Hematopoietic multipotent progenitor cell treated with erythropoietin and hydrocortisone succinate and interleukin-3 and kit ligand, for 4 days (in vitro differentiated cells): ENCODE measurements around the gene TRMT112.

Experiments used
- DNase-seq: peaks from one replicate; pipeline ENCODE4 v3.0.0-alpha.2; 2015

The TRMT112 gene

DNA sequence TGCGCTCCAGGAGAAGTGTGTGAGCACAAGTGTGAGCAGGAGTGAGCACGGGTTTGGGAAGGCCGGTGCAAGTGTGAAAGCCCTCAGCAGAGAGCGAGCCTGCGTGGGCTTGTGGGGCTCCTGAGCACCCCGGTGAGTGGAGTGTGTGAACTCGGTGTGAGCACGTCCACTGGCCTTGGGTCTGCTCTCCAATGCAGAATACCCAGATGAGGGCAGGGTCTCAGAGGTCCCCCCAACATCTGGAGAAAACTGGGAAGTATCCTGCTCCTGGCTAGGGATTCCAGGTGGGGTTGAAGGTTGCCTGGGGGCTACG, 10.8 kb downstream of the TRMT112 start:
- DNase-seq, result no peak

DNA sequence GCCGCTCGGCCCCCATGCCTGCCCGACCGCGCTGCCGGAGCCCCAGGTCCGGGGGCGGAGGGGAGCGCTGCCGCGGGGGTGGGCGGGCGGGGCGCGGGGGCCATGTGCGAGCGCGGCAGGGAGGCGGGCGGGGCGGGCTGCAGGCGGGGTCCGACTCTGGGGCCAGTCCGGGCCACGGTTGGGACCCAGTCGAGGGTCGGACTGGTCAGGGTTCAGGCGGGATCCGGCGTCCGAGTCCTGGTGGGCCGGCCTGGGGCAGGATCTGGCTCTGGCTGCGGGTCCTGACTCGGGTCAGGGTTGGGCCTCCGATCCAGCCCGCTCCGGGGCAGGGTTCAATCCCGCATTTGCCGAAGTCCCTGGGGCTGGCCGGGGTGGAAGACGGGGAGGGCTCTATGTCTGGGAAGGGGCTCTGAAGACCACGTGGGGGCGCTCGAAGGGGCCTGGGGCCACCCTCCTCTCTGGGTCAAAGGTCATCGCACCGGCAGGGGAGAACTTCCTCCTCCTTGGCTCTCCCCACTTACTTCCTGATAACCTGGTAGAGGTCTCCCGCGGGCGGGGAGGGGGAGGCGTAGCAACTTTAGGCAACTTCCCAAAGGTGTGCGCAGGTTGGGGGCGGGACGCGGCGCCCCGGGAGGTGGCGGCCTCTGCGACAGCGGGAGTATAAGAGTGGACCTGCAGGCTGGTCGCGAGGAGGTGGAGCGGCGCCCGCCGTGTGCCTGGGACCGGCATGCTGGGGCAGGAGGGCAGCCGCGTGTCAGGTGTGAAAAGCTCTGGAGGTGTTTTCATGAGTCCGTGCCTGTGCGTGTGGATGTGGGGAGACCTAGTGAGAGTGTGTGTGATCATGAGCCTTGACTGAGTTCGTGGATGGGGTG, 11.4 kb downstream of the TRMT112 start:
- peak; percentile 91 for DNase-seq

DNA sequence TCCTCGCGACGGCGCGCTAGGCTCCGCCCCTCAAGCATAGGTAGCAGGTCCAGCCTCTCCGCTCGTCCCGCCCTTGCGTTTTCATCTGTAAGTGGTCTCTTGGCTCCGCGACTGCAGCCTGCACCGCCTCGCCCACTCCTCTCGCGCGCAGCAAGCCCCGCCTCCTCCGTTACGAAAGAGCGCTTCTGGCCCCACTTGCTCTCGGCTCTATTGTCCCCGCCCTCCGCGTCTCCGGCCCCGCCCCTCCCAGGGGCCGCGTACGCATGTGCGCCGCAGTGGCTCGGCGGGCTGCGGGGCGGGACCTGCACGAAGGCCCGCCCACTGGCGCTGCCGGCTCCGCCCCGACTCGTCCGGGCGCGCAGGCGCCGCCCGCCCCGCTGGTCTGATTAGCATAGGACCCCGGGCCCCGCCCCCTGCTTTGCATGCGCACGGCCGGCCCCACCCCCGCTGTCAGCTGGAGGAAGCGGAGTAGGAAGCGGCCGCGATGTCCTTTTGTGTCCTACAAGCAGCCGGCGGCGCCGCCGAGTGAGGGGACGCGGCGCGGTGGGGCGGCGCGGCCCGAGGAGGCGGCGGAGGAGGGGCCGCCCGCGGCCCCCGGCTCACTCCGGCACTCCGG, 12.2 kb downstream of the TRMT112 start, which contains the start of gene ESRRA:
TSS of gene ESRRA (plus strand) at position 450 of the 616 bp plus-strand sequence. CDS start 1,656 bp downstream, outside the sequence.
- DNase-seq, result peak; percentile 100

DNA sequence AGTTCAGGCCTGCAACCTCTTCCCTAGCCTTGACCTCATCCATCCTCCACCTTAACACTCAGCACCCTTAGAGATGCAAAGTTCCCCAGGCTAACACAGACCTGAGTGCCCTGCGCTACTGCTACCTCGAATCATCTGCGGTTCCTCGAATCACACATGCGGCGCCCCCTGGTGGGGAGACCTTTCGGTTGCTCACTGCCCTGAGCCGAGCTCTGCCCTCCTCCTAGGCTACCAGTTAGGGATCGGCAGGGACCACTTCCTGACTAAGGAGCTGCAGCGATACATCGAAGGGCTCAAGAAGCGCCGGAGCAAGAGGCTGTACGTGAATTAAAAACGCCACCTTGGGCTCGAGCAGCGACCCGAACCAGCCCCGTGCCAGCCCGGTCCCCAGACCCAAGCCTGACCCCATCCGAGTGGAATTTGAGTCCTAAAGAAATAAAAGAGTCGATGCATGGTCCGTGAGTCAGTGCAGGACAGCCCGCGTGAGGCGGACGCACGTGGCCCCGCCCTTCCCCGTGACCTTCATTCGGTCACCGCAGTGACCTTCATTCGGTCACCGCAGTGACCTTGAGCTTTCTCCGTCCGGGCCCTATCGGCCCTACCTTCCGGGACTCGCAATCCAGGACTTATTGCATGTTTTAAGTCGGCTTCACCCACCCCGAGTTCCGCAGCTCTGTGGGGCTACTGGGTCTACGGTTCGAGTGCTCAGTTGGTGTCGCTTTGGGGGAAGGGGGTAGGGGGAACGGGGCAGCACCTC, 12.9 kb downstream of the TRMT112 start:
- peak; percentile 98 for DNase-seq

DNA sequence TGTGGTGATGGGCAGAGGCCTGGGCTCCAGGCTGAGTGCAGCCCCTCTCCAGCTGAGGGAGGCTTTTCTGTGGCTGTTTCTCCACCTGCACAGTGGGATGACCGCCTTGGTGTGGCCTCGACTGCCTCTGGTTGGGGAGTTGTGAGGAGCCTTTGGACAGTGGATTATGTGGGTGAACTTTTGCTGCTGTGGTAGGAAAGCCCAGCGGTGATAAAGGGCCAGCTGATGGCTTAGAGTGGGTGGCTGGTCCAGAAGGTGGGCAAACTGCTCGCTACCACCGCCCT, 13.4 kb downstream of the TRMT112 start:
- no peak for DNase-seq

DNA sequence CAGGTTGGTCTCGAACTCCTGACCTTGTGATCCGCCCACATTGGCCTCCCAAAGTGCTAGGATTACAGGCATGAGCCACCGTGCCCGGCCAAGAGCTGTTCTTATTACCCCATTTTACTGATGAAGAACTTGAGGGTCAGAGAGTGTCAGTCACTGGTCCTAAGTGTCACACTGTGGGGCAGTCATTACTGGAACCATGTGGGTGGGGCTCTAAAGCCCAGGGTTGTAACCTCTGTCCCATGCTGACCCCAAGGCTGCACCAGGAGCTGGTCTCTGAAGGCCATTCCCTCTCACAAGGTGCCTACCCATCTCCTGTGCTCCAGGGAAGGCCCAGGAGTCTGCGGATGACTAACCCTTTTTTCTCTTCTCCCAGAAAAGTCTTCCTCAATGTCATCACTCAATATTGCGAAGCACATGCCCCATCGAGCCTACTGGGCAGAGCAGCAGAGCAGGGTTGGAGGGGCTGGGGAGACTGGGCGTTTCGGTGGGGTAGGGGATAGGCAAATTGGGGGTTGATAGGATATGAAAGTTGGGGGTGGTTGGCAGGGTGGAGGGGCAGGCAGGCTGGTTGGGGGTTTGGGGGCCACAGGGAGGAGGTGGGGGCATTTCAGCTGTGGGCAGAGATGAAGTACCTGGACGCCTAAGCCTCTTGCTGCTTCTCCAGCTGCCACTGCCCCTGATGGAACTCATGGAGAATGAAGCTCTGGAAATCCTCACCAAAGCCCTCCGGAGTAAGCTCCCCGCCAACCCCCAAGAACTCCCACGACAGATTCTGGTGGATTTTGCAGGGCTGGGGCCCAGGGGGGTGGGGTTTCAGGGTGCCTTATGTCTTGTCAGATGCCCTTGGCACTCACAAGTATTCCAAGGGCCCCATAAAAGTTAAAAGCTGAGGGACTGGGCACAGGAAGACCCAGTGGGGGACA, 14.0 kb downstream of the TRMT112 start:
- no peak for DNase-seq

DNA sequence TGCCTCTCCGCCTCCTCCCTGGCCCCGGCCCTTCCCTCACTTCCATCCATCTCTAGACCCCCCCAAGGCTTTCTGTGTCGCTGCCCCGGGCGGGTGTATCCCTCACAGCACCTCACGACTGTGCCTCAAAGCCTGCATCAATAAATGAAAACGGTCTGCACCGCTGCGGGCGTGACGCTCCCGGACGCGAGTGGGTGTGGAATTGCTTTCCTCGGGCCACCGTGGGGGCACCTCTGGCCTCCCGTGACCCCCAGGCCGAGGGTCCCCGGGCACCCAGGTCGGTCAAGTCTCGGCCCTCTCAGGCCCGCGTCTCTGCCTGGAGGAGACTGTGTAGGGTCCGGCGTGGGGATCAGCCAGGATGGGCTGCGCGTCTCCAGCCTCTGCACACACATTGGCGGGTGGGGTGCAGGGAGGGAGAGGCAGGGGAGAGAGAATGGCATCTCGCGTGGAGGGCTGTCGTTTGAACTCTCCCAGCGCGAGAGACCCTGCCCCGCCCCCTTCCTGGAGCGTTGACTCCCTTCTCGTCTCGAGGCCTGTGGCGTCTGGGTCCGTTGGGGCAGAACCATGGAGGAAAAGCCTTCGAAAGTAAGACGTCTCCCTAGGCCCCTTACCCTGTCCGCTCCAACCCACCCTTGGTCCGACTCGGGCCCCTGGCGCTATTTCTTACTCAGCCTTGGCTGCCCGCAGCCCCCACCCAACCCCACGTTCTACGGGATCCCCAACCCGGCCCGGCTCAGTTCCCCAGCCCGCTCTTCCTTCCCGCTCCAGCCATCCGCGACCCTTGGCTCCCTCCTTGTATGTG, 17.3 kb downstream of the TRMT112 start, which contains the start of gene CATSPERZ:
TSS of gene CATSPERZ (plus strand) at position 512 of the 802 bp plus-strand sequence. CDS start at position 565, 53 bp downstream.
- DNase-seq, result no peak

DNA sequence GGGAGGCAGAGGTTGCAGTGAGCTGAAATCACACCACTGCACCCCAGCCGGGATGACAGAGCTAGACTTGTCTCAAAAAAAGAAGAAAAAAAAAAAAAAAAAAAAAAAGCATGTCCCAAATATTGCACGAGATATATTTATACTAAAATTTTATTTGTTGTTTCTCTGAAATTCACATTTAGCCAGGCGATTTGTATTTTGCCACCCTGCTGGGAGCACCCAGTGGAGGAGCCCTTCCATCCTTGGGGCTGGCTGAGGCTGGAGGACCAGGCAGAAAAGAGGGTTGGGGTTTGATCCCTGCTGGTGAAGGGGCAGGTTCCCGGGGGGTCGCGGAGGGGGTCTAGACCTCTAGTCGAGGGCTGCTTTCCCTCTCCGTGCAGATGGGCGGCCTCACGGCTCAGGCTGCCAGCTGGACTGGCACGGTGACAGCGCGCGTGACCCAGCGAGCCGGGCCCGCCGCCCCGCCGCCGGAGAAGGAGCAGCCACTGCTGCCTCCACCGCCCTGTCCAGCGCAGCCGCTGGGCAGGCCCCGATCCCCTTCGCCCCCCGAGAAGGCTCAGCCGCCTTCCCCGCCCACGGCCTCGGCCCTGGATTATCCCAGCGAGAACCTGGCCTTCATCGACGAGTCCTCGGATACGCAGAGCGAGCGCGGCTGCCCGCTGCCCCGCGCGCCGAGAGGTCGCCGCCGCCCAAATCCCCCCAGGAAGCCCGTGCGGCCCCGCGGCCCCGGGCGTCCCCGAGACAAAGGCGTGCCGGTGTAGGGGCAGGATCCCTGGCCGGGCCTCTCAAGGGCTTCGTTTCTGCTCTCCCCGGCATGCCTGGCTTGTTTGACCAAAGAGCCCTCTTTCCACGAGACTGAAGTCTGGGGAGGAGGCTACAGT, 18.2 kb downstream of the TRMT112 start:
- peak; percentile 48 for DNase-seq

DNA sequence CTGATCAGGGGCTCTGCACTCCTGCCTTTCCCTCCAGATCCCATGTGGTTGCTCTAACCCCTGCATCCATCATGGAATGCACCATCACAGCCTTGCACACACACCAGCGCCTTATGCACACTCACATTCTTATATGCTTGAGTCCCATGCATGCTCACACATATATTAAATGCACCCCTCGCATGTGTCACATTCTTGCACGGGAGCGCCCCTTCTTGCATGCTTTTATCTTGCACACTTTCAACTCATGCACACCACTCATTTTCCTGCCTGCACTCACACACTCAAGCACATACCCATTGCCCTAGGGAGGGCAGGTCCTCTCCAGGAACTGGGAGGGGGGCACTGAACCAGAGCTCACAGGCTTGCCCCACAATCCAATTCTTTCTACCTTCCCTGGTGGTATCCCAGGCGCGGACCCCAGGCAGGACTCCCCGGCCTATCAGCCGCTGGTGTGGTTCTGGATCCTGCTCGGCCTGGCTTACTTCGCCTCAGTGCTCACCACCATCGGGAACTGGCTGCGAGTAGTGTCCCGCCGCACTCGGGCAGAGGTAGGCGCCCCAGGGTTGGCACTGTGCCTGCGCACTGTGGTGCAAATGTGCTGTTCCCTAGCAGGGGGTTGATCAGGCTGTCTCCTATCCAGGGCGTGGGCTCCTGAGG, 19.5 kb downstream of the TRMT112 start:
- peak; percentile 62 for DNase-seq

DNA sequence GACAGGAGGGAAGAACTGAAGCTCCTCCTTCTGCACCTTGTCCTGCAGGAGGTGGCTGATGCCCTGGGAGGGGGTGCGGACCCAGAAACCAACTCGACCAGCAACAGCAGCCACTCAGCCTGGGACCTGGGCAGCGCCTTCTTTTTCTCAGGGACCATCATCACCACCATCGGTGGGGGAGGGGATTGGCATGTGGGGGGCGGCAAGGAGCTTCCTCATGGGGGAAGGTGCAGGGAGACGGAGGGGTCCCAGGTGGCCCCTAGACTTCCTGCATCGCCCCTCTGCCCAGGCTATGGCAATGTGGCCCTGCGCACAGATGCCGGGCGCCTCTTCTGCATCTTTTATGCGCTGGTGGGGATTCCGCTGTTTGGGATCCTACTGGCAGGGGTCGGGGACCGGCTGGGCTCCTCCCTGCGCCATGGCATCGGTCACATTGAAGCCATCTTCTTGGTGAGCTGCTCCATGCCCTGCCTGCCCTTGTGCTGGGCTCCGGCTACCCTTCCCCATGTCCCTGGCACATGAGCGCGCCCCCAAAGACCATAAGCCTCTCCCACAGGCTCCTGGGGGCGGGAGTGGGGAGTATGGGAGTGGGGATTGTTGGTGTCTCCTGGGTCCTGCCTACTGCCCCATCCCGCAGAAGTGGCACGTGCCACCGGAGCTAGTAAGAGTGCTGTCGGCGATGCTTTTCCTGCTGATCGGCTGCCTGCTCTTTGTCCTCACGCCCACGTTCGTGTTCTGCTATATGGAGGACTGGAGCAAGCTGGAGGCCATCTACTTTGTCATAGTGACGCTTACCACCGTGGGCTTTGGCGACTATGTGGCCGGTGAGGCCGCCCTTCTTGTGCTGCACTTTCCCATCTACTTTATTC, 20.3 kb downstream of the TRMT112 start:
- DNase-seq, result no peak

DNA sequence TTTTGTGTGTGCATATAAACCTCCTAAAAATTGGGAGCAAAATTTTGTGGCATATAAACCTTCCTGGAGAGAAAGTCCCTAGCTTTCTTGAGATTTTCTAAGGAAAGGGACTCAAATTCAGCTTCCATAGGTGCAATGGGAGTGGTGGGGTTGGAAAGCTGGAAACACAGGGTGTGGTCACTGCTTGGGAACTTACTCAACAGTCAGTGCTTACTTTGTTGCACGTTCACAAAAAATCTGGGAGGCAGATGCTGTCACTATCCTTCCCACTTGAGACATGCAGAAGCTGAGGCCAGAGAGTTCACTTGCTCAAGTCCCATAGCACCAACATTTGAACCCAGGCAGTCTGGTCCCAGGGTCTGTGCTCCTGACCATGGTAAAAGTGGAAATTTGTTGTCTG, 21.1 kb downstream of the TRMT112 start:
- DNase-seq, result no peak

DNA sequence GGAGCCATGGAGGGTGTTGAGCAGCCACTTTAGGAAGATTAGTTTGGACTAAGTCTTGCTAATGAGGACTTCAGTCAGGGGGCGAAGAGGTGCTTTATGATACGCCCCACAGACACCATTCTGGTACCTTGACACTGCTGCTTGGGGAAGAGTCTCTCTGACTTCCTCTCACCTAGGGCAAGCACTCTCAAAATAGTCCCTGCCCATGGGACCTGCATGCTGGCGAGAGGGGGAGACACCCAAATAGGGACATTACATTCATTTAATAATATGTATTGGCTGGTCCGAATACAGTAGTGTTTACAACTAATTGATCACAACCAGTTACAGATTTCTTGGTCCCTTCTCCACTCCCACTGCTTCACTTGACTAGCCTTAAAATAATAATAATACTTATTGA, 21.6 kb downstream of the TRMT112 start:
- DNase-seq, result no peak

DNA sequence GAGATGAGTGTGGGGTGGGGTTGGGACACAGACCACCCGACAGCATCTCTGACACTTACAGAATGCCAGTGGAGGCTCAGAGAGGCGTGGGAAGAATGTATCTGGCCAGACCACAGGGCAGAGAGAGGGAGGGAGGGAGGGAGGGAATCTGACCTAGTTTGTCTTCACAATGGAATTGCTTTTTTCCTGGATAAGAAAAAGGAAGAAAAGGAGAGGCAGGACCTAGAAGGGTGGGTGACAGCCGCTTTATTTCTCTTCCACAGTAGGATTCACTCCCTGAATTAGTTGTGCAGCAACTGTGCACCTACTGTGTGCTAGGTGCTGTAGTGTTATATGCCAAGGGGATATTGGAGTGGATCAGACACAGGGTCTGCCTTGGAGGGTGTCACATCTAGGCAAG, 22.6 kb downstream of the TRMT112 start:
- no peak for DNase-seq

DNA sequence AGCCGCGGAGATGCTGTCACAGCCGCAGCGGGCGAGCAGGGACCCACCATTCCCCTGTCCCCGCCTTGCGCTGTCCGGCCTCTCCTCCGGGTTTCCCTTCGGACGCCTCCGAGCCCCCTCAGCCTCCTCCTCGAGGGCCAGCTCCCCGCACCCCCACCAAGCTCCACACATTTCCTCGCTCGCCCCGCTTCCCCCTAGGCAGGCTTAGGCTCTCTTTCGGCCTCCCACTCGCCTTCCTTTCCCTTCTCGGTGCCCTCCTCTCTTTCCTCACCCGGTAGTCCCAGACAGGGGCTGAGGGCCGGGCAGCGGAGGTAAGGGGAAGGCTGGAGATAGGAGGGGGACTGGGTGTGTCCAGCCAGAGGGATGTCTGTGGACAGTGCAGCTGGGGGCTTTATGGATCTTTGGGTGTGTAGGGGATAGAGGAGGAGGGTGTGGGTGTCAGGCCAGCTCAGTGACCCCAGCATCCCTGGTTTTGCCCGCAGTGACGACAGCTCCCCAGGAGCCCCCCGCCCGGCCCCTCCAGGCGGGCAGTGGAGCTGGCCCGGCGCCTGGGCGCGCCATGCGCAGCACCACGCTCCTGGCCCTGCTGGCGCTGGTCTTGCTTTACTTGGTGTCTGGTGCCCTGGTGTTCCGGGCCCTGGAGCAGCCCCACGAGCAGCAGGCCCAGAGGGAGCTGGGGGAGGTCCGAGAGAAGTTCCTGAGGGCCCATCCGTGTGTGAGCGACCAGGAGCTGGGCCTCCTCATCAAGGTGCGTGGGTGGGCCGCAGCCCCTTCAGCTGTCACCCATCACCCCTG, 24.7 kb downstream of the TRMT112 start:
- no peak for DNase-seq

DNA sequence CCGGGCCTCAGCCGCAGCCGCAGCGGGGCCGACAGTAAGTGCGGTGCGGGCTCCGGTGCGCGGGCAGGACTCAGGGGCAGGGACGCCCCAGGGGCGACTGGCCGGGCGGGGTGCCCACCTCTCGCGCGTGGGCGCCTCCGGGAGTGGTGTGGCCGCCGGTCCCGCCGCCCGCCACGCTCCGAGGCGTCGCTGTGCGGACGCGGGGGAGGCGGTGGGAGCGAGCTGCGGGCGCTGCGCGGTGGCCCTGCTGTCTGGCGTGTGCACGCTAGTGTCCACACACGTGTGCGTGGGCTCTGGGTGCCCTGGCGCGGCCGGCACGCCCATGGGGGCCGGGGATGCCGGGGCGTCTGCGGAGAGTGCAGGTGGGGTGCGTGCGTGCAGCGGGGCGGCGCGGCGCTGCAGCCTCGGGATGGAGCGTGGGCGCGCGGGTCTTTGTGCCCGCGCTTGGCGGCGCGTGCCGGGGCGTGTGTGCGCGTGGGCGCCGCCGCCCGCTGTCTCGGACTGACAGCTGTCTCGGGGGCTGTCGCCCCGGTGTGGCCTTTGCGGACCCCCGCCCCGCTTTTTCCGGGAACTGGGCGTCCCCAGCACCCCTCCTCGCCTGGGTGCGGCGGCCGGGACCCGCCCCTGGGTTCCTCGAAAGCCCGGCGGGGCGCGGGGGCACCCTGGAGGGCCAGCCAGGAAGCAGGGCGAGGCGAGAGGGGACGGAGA, 25.5 kb downstream of the TRMT112 start:
- no peak for DNase-seq

DNA sequence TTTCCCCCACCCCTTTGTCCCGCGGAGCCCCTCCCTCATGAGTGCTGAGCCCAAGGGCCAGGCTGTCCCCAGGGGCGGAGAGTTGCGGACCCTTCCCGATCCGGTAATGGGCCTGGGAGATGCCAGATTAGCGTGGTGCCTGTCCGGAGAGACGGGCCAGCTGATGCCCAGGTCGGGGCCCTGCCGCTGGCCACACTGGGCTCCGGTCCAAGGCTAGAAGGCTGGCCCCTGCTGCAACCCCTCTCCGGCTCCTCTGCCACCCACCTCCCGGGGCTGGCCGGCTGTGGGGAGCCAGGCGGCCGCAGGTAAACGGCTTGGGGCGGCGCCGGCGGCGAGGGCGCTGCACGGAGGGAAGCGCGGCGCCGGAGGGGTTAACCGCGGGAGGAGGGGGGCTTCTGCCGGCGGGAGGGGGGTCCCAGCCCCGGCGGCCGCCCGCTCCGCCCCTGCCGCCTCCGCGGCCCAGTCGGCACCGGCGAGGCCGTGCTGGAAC, 26.1 kb downstream of the TRMT112 start, which contains the start of gene KCNK4:
TSS of gene KCNK4 (plus strand) at position 41 of the 490 bp plus-strand sequence. CDS start 1,717 bp downstream, outside the sequence.
- no peak for DNase-seq
